Kidney tubule cell (primary cell): ENCODE results near the gene MYO10.
"Not testable (repeated sequence)": the region's sequence is repeated elsewhere in the genome, so short reads cannot be mapped to it uniquely, and the experiment has no call there.

Source experiments
- DNase-seq: peaks from one replicate; pipeline ENCODE4 v3.0.0-alpha.2; 2018; ENCODE audit warnings: low spot score

MYO10 gene

GRCh38 chr5:16781828-16782626 lies 154.1 kb downstream of the MYO10 start:
- DNase-seq, result no peak

GRCh38 chr5:16780325-16780724 lies 155.8 kb downstream of the MYO10 start:
- no peak for DNase-seq

- DNase-seq, result no peak
Observed at GRCh38 chr5:16777432-16777831, 158.7 kb downstream of the MYO10 start.

GRCh38 chr5:16776611-16777251 lies 159.4 kb downstream of the MYO10 start:
- no peak for DNase-seq

- no peak for DNase-seq
Observed at GRCh38 chr5:16774806-16775205, 161.3 kb downstream of the MYO10 start.

GRCh38 chr5:16773991-16774390 lies 162.1 kb downstream of the MYO10 start:
- no peak for DNase-seq

- DNase-seq, result no peak
Observed at GRCh38 chr5:16772556-16772955, 163.5 kb downstream of the MYO10 start.

- no peak for DNase-seq
Observed at GRCh38 chr5:16768184-16768583, 167.9 kb downstream of the MYO10 start.

- DNase-seq, result no peak
Observed at GRCh38 chr5:16763211-16763610, 172.9 kb downstream of the MYO10 start.

- DNase-seq, result no peak
Observed at GRCh38 chr5:16759147-16759773, 176.8 kb downstream of the MYO10 start.

- no peak for DNase-seq
Observed at GRCh38 chr5:16757989-16758501, 178.0 kb downstream of the MYO10 start.

- DNase-seq, result not testable (repeated sequence)
Observed at GRCh38 chr5:16757577-16757976, 178.5 kb downstream of the MYO10 start.

- DNase-seq, result no peak
Observed at GRCh38 chr5:16757146-16757545, 178.9 kb downstream of the MYO10 start.

- no peak for DNase-seq
Observed at GRCh38 chr5:16756692-16757091, 179.4 kb downstream of the MYO10 start.

- no peak for DNase-seq
Observed at GRCh38 chr5:16755641-16756040, 180.4 kb downstream of the MYO10 start.

- DNase-seq, result no peak
Observed at GRCh38 chr5:16754601-16755000, 181.5 kb downstream of the MYO10 start.

- no peak for DNase-seq
Observed at GRCh38 chr5:16754086-16754485, 182.0 kb downstream of the MYO10 start.

- no peak for DNase-seq
Observed at GRCh38 chr5:16750445-16750844, 185.6 kb downstream of the MYO10 start.

- DNase-seq, result no peak
Observed at GRCh38 chr5:16749626-16750025, 186.5 kb downstream of the MYO10 start.

GRCh38 chr5:16744164-16744880 lies 191.8 kb downstream of the MYO10 start:
- peak; percentile 20 for DNase-seq

GRCh38 chr5:16742938-16743337 lies 193.2 kb downstream of the MYO10 start:
- DNase-seq, result peak; percentile 59

GRCh38 chr5:16740811-16741392 lies 195.2 kb downstream of the MYO10 start:
- no peak for DNase-seq
